Karpas-422 (cell line): ENCODE results near the gene CD247. TPM values are rescaled to one million over a fixed set of nuclear protein-coding genes. Genes with fewer than 3 reads are reported as not detected.

Experiments used
- DNase-seq: peaks from one replicate; pipeline ENCODE4 v3.0.0-alpha.2; 2015
- H2AFZ ChIP-seq: fragments of 200-600 bp; sonication (generic); 2 replicates; pipeline ENCODE4 v1.6.1; 2014; ENCODE audit warnings: antibody characterized with exemption, low read length, mixed read lengths
- H3K27ac ChIP-seq: fragments of 200-600 bp; sonication (generic); 2 replicates; pipeline ENCODE4 v1.5.1; 2014; ENCODE audit warnings: mild to moderate bottlenecking, low read length, moderate library complexity
- H3K27me3 ChIP-seq: fragments of 200-600 bp; sonication (generic); 2 replicates; pipeline ENCODE4 v1.6.1; 2014; ENCODE audit warnings: low read length, mixed read lengths
- H3K36me3 ChIP-seq: fragments of 200-600 bp; sonication (generic); 2 replicates; pipeline ENCODE4 v1.6.1; 2014; ENCODE audit warnings: low read length, mixed read lengths; ENCODE audit not compliant: insufficient read depth
- H3K4me1 ChIP-seq: fragments of 200-600 bp; sonication (generic); 2 replicates; pipeline ENCODE4 v1.6.1; 2014; ENCODE audit warnings: mild to moderate bottlenecking, low read length, mixed read lengths
- H3K4me2 ChIP-seq: fragments of 200-600 bp; sonication (generic); 2 replicates; pipeline ENCODE4 v1.6.1; 2014; ENCODE audit warnings: low read length, low read depth, mild to moderate bottlenecking; ENCODE audit not compliant: poor library complexity, severe bottlenecking
- H3K4me3 ChIP-seq: fragments of 200-600 bp; sonication (generic); 2 replicates; pipeline ENCODE4 v1.5.1; 2014; ENCODE audit warnings: mild to moderate bottlenecking, antibody characterized with exemption, low read length, mixed read lengths
- H3K79me2 ChIP-seq: fragments of 200-600 bp; sonication (generic); 2 replicates; pipeline ENCODE4 v1.6.1; 2014; ENCODE audit warnings: mild to moderate bottlenecking, low read length, mixed read lengths
- H3K9ac ChIP-seq: fragments of 200-600 bp; sonication (generic); 2 replicates; pipeline ENCODE4 v1.6.0; 2014; ENCODE audit warnings: low read length
- H3K9me2 ChIP-seq: fragments of 200-600 bp; sonication (generic), shearing (Covaris generic); replicated peaks from 2 replicates; pipeline ENCODE4 v1.6.0; 2014; ENCODE audit warnings: mild to moderate bottlenecking, low read length, moderate library complexity; ENCODE audit not compliant: insufficient read depth
- H3K9me3 ChIP-seq: fragments of 300-700, 200-600 bp; sonication (generic); 2 replicates; pipeline ENCODE4 v1.6.1; 2014; ENCODE audit warnings: low read length, mixed read lengths
- H4K20me1 ChIP-seq: fragments of 200-600 bp; sonication (generic); 2 replicates; pipeline ENCODE4 v1.6.1; 2014; ENCODE audit warnings: mild to moderate bottlenecking, antibody characterized with exemption, low read length, low read depth; ENCODE audit not compliant: insufficient read depth
- total RNA-seq: library from RNA; depleted of rRNA; stranded (reverse); fragments of >200 nt; shearing (Covaris generic); gene quantifications from 2 replicates; pipeline ENCODE4 v1.2.3, GENCODE V29; 2014; ENCODE audit warnings: low replicate concordance

Gene CD247
- total RNA-seq, 1 experiment from 2014 or later, result 41.3 TPM

- peaks cover 15% of the 10 kb centered on the region for H3K4me1 ChIP-seq
- H3K4me3 ChIP-seq, result no peak overlapping the region
- no peak overlapping the region for H2AFZ ChIP-seq
- H4K20me1 ChIP-seq, result no peaks in the 10 kb centered on the region
- no peak overlapping the region for H3K4me2 ChIP-seq
- H3K36me3 ChIP-seq, result no peaks in the 10 kb centered on the region
- H3K27ac ChIP-seq, result no peak overlapping the region
- no peaks in the 10 kb centered on the region for H3K79me2 ChIP-seq
- DNase-seq, result peak; percentile 85
- H3K9me2 ChIP-seq, result no peaks in the 10 kb centered on the region
- H3K9ac ChIP-seq, result no peak overlapping the region
- no peaks in the 10 kb centered on the region for H3K9me3 ChIP-seq
- H3K27me3 ChIP-seq, result no peaks in the 10 kb centered on the region
Observed at GRCh38 chr1:167533851-167534300, 15.5 kb upstream of the CD247 start.

- Histone ChIP-seq H3K4me3 (no peak overlapping the region), H3K9ac (no peak overlapping the region)
Observed at GRCh38 chr1:167532964-167533824, 14.9 kb upstream of the CD247 start.

DNA sequence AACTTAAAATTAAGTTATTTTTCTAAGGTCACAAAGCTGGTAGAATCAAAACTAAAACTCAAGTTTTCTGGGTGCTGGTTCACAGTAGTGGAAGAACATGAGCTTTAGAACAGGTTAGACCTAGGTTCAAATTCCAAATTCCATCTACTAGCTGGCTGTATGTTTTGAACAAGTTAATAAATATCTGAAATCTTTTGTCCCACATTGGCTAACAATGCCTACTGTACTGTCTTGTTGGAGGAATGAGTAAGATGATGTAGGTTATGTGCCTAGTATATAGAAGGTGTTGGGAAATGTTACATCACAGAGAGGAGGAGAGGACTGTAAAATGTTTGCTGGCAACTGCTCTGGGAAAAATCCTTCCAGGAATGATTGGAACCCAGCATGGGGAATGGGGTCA is 14.0 kb upstream of the CD247 start:
- H3K4me2 ChIP-seq, result no peak overlapping the region
- no peak overlapping the region for H3K9ac ChIP-seq
- H4K20me1 ChIP-seq, result no peaks in the 10 kb centered on the region
- peaks cover 18% of the 10 kb centered on the region for H3K4me1 ChIP-seq
- H2AFZ ChIP-seq, result no peak overlapping the region
- no peaks in the 10 kb centered on the region for H3K9me2 ChIP-seq
- H3K27ac ChIP-seq, result no peak overlapping the region
- no peaks in the 10 kb centered on the region for H3K79me2 ChIP-seq
- H3K4me3 ChIP-seq, result no peak overlapping the region
- no peaks in the 10 kb centered on the region for H3K36me3 ChIP-seq
- DNase-seq, result no peak
- H3K9me3 ChIP-seq, result no peaks in the 10 kb centered on the region
- H3K27me3 ChIP-seq, result no peaks in the 10 kb centered on the region

More at GRCh38 chr1:167532964-167533824, 14.9 kb upstream of the CD247 start:
- H3K4me2 ChIP-seq, result no peak overlapping the region
- DNase-seq, result no peak
- H2AFZ ChIP-seq, result no peak overlapping the region
- no peaks in the 10 kb centered on the region for H4K20me1 ChIP-seq
- no peak overlapping the region for H3K27ac ChIP-seq
- H3K27me3 ChIP-seq, result no peaks in the 10 kb centered on the region
- no peaks in the 10 kb centered on the region for H3K9me2 ChIP-seq
- H3K79me2 ChIP-seq, result no peaks in the 10 kb centered on the region
- no peaks in the 10 kb centered on the region for H3K9me3 ChIP-seq
- peaks cover 18% of the 10 kb centered on the region for H3K4me1 ChIP-seq
- no peaks in the 10 kb centered on the region for H3K36me3 ChIP-seq

GRCh38 chr1:167529829-167530474 is 11.6 kb upstream of the CD247 start:
- H3K36me3 ChIP-seq, result no peaks in the 10 kb centered on the region
- H3K9me2 ChIP-seq, result no peaks in the 10 kb centered on the region
- no peak overlapping the region for H3K4me2 ChIP-seq
- H3K27me3 ChIP-seq, result no peaks in the 10 kb centered on the region
- H3K4me1 ChIP-seq, result peaks cover 14% of the 10 kb centered on the region
- no peak for DNase-seq
- H2AFZ ChIP-seq, result no peak overlapping the region
- no peak overlapping the region for H3K4me3 ChIP-seq
- no peaks in the 10 kb centered on the region for H4K20me1 ChIP-seq
- no peak overlapping the region for H3K27ac ChIP-seq
- no peak overlapping the region for H3K9ac ChIP-seq
- H3K79me2 ChIP-seq, result no peaks in the 10 kb centered on the region
- H3K9me3 ChIP-seq, result no peaks in the 10 kb centered on the region

GRCh38 chr1:167528057-167528728 is 9.9 kb upstream of the CD247 start:
- Histone ChIP-seq H3K4me2 (no peak overlapping the region), H2AFZ (no peak overlapping the region), H4K20me1 (no peaks in the 10 kb centered on the region), H3K36me3 (no peaks in the 10 kb centered on the region), H3K4me1 (peaks cover 3% of the 10 kb centered on the region; the same call in 1 of the 2 replicates), H3K9me3 (peaks cover under 1% of the 10 kb centered on the region; the same call in 1 of the 2 replicates), H3K9ac (no peak overlapping the region), H3K27ac (no peak overlapping the region), H3K9me2 (no peaks in the 10 kb centered on the region), H3K4me3 (no peak overlapping the region), H3K79me2 (no peaks in the 10 kb centered on the region), H3K27me3 (no peaks in the 10 kb centered on the region)
- no peak for DNase-seq

GRCh38 chr1:167526667-167527383 is 8.5 kb upstream of the CD247 start:
- Histone ChIP-seq H3K9ac (no peak overlapping the region), H3K9me2 (no peaks in the 10 kb centered on the region), H3K27ac (no peak overlapping the region), H3K27me3 (no peaks in the 10 kb centered on the region), H4K20me1 (no peaks in the 10 kb centered on the region), H3K4me1 (peaks cover 3% of the 10 kb centered on the region; the same call in 1 of the 2 replicates), H2AFZ (no peak overlapping the region), H3K4me3 (no peak overlapping the region), H3K4me2 (no peak overlapping the region), H3K36me3 (no peaks in the 10 kb centered on the region), H3K9me3 (peaks cover 3% of the 10 kb centered on the region; the same call in 1 of the 2 replicates), H3K79me2 (no peaks in the 10 kb centered on the region)
- DNase-seq, result no peak

DNA sequence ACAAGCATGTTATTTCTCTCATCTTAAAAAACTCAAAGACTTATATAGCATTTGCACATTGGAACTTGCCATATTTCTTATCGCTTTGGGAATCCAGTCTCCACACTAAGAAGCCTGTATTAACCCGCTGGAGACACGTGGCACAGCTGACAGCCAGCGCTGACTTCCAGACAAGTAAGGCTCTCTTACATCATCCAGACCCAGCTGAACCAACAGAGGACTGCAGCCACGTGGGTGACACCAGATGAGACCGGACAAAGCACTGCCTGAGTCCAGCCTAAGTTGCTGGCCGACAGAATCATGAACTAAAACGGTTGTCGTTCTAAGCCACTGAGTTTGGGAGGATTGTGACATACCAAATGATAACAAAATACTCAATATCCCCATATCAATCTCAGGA is 6.3 kb upstream of the CD247 start:
- Histone ChIP-seq H3K4me3 (no peak overlapping the region), H2AFZ (no peak overlapping the region)

More for the DNA sequence above, 6.3 kb upstream of the CD247 start:
- Histone ChIP-seq H4K20me1 (no peaks in the 10 kb centered on the region), H3K4me2 (no peak overlapping the region), H3K9me2 (no peaks in the 10 kb centered on the region), H3K4me1 (peaks cover 3% of the 10 kb centered on the region; the same call in 1 of the 2 replicates), H3K36me3 (no peaks in the 10 kb centered on the region), H3K9me3 (peaks cover 3% of the 10 kb centered on the region; the same call in 1 of the 2 replicates), H3K27ac (no peak overlapping the region), H3K9ac (no peak overlapping the region), H3K79me2 (no peaks in the 10 kb centered on the region), H3K27me3 (no peaks in the 10 kb centered on the region)
- no peak for DNase-seq
